ENCODE data around the gene KLHL35. TPM values are rescaled to one million over a fixed set of nuclear protein-coding genes. Genes with fewer than 3 reads are reported as not detected.

Gene KLHL35
- total RNA-seq, 4 donors from 2014 or later, result 1.6 TPM; not detected in 3

DNA sequence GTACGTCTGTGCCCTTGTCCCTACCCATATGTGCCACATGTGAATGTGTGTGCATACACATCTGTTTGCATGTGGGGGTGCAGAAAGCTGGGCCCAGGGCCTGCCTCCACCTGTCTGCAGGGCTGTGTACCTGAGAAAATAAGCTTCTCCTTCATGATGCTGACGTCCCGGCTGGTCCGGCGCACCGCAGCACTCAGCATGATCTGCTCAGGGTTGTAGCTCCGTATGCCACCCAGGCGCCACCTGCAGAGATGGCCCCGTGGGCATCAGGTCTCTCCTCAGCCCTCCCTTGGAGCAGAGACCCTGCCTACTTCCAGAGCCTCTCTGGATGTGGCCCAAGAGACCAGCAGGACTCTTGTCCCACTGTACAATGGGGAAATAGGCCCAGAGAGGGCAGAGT lies 3.8 kb upstream of the KLHL35 start:
- TF ChIP-seq CTCF (IDR thresholded peaks at IDR 0.05), result no peak
- TF ChIP-seq POLR2A (IDR thresholded peaks at IDR 0.05), result no peak

GRCh38 chr11:75435571-75435925 lies 2.5 kb upstream of the KLHL35 start:
- no peak for TF ChIP-seq POLR2A (IDR thresholded peaks at IDR 0.05)
- TF ChIP-seq CTCF (IDR thresholded peaks at IDR 0.05), result no peak

More for the DNA sequence above, 3.8 kb upstream of the KLHL35 start:
- DNase-seq, result no peak
- Histone ChIP-seq H3K4me1 (no peaks in the 10 kb centered on the region), H3K4me3 (no peak overlapping the region), H3K9me3 (no peaks in the 10 kb centered on the region), H3K27me3 (no peaks in the 10 kb centered on the region), H3K36me3 (no peaks in the 10 kb centered on the region), H3K27ac (no peak overlapping the region)

GRCh38 chr11:75434886-75435570 lies 2.0 kb upstream of the KLHL35 start:
- H3K36me3 ChIP-seq, result no peaks in the 10 kb centered on the region
- TF ChIP-seq POLR2A (IDR thresholded peaks at IDR 0.05) (no peak), CTCF (IDR thresholded peaks at IDR 0.05) (no peak)
- peaks cover 0 to 9% (median 7%) of the 10 kb centered on the region in 4 donors for H3K4me1 ChIP-seq
- H3K9me3 ChIP-seq, result no peaks in the 10 kb centered on the region
- no peak for DNase-seq
- H3K27ac ChIP-seq, result no peak overlapping the region
- no peak overlapping the region for H3K4me3 ChIP-seq
- H3K27me3 ChIP-seq, result no peaks in the 10 kb centered on the region

More at GRCh38 chr11:75435571-75435925, 2.5 kb upstream of the KLHL35 start:
- no peak overlapping the region for H3K27ac ChIP-seq
- no peaks in the 10 kb centered on the region for H3K36me3 ChIP-seq
- no peak for DNase-seq
- H3K4me3 ChIP-seq, result no peak overlapping the region
- H3K4me1 ChIP-seq, result peaks cover 0 to 4% (median 4%) of the 10 kb centered on the region in 4 donors
- H3K27me3 ChIP-seq, result no peaks in the 10 kb centered on the region
- H3K9me3 ChIP-seq, result no peaks in the 10 kb centered on the region

GRCh38 chr11:75434051-75434450 lies 1.0 kb upstream of the KLHL35 start:
- Histone ChIP-seq H3K4me1 (peaks cover 0 to 13% (median 9%) of the 10 kb centered on the region in 4 donors), H3K27me3 (peaks cover 0 to 8% of the 10 kb centered on the region in 2 donors), H3K9me3 (peaks cover 0 to 6% (median 0%) of the 10 kb centered on the region in 4 donors), H3K36me3 (no peaks in the 10 kb centered on the region), H3K27ac (no peak overlapping the region), H3K4me3 (no peak overlapping the region)
- TF ChIP-seq POLR2A (IDR thresholded peaks at IDR 0.05) (no peak), CTCF (IDR thresholded peaks at IDR 0.05) (no peak)
- DNase-seq, result no peak

DNA sequence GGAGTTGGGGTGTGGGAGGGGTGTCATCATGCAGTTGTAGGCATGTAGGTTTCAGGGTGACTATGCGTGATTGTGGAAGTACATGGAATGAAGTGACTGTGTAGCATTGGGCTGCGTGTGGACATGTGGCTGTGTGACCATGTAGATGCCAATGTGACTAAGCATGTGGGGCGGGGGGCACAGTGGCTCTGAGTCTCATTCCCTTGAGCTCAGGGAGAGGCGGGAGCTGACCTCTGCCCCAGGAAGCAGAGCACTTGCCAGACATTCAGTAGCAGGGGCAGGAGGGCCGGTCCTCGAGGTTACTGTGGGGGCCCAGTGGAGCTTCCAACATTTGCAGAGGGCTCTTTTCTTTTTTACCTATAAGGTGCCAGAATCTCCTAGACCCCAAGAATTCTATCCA lies 440 bp upstream of the KLHL35 start:
- H3K27me3 ChIP-seq, result peaks cover 0 to 8% of the 10 kb centered on the region in 2 donors
- H3K4me3 ChIP-seq, result no peak overlapping the region
- H3K27ac ChIP-seq, result no peak overlapping the region
- DNase-seq, result no peak
- TF ChIP-seq POLR2A (IDR thresholded peaks at IDR 0.05) (no peak), CTCF (IDR thresholded peaks at IDR 0.05) (no peak)
- H3K4me1 ChIP-seq, result peaks cover 0 to 13% (median 9%) of the 10 kb centered on the region in 4 donors
- H3K36me3 ChIP-seq, result no peaks in the 10 kb centered on the region
- peaks cover 0 to 6% (median 0%) of the 10 kb centered on the region in 4 donors for H3K9me3 ChIP-seq
